Kidney (tissue), 14 donors: ENCODE data around the gene BRINP3. TPM values are rescaled to one million over a fixed set of nuclear protein-coding genes. Genes with fewer than 3 reads are reported as not detected.

Experiments used
- DNase-seq, 5 donors: peaks; one replicate each; pipeline ENCODE4 v3.0.0-alpha.2; 2013 to 2020
- FAIRE-seq: peaks from 2 replicates; lab custom pipeline; 2012; peaks lifted over from hg19 to GRCh38; lab: Jason Lieb, UNC
- H3K27ac ChIP-seq, 2 donors: one replicate each; pipeline ENCODE4 v1.7.0; 2013; ENCODE audit warnings: low read depth in 2 of 2, low read length in 2 of 2, inconsistent platforms in 1 of 2
- H3K27me3 ChIP-seq: one replicate; pipeline ENCODE4 v1.7.1; 2013; ENCODE audit warnings: low read length, inconsistent platforms; ENCODE audit not compliant: control insufficient read depth, insufficient read depth
- H3K36me3 ChIP-seq, 3 donors: one replicate each; pipeline versions ENCODE4 v1.7.0 to v1.7.1; 2013; ENCODE audit warnings: low read length in 3 of 3, control low read depth in 1 of 3, inconsistent platforms in 1 of 3; ENCODE audit not compliant: insufficient read depth in 3 of 3, control insufficient read depth in 2 of 3
- H3K4me1 ChIP-seq, 3 donors: one replicate each; pipeline versions ENCODE4 v1.7.0 to v1.7.1; 2013; ENCODE audit warnings: low read length in 3 of 3, inconsistent platforms in 1 of 3, low read depth in 1 of 3; ENCODE audit not compliant: control insufficient read depth in 2 of 3, insufficient read depth in 2 of 3
- H3K4me3 ChIP-seq, 3 donors: one replicate each; pipeline versions ENCODE4 v1.7.0 to v1.8.1; 2013; ENCODE audit warnings: low read length in 3 of 3, control low read depth in 1 of 3, inconsistent platforms in 1 of 3
- H3K9ac ChIP-seq, 3 donors: one replicate each; pipeline versions ENCODE4 v1.7.0 to v1.7.1; 2013; ENCODE audit warnings: low read length in 3 of 3, control low read depth in 1 of 3, inconsistent platforms in 1 of 3
- H3K9me3 ChIP-seq, 3 donors: one replicate each; pipeline versions ENCODE4 v1.7.0 to v1.7.1; 2013; ENCODE audit warnings: low read length in 3 of 3, control low read depth in 1 of 3, inconsistent platforms in 1 of 3; ENCODE audit not compliant: control insufficient read depth in 2 of 3, insufficient read depth in 1 of 3
- intact Hi-C: fragments of 100-400 bp; cut with DNase I; formaldehyde crosslinking; loops from one replicate; pipeline ENCODE4 v1.11.1; 2022
- polyA plus RNA-seq: library from polyadenylated mRNA; stranded (reverse); fragments of 350-450 nt; fragmentation: Illumina TruSeq; extraction: RNeasy Lipid Tissue Mini Kit (QIAGEN cat#74804); gene quantifications from one replicate; pipeline ENCODE4 v1.2.3, GENCODE V29; 2014; ENCODE audit warnings: low read depth, low replicate concordance; ENCODE audit not compliant: insufficient read depth
- total RNA-seq: library from RNA; stranded (reverse); fragmentation: NEBNext Ultra II Directional; extraction: Animal tissue kit (Norgen Biotek cat#: 25700); gene quantifications from one replicate; pipeline ENCODE4 v1.2.1, GENCODE V29; 2021
- TF ChIP-seq, protein P1 (sequence below): IDR thresholded peaks from 3 replicates; pipeline ENCODE4 v1.5.1; 2012; ENCODE audit warnings: mild to moderate bottlenecking, moderate library complexity, borderline replicate concordance; ENCODE audit not compliant: insufficient read depth; ENCODE audit errors: extremely low read depth
- donor health status: control.
- donor health status: control.
- donor health status: control.
- donor health status: control.
- donor health status: control.
- donor health status: DM: yes; HTN: yes; CAD: no.
- donor health status: Normal renal cell carcinoma (clear cell type).

BRINP3 gene
- total and polyA plus RNA-seq, 2 donors from 2014 or later, result 1.4 to 1.8 TPM

DNA sequence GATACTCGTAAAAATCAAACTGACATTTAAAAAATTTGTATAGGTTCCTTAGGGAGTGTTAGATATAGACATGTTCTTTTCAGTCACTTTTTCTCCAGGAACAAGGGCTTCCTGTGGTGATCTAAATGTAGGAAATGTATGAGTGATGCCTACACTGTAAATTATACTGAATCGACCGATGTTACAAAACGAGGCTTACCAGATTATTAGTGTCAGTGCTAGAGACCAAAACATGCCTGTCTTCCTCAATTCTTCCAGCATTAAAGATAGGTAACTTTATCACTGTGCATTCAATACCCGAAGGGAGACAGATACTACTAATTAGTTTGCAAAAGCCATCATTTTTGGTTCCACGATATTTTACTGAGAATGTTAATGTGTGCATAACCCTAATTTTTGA, 86.1 kb downstream of the BRINP3 start:
- Histone ChIP-seq H3K9me3 (no peaks in the 10 kb centered on the region), H3K36me3 (no peaks in the 10 kb centered on the region), H3K4me3 (no peak overlapping the region), H3K27ac (no peak overlapping the region), H3K9ac (no peak overlapping the region), H3K4me1 (no peaks in the 10 kb centered on the region), H3K27me3 (no peaks in the 10 kb centered on the region)
- FAIRE-seq (no peak), DNase-seq (no peak)
- intact Hi-C loops, result no loop called here
- TF ChIP-seq, protein P1, sequence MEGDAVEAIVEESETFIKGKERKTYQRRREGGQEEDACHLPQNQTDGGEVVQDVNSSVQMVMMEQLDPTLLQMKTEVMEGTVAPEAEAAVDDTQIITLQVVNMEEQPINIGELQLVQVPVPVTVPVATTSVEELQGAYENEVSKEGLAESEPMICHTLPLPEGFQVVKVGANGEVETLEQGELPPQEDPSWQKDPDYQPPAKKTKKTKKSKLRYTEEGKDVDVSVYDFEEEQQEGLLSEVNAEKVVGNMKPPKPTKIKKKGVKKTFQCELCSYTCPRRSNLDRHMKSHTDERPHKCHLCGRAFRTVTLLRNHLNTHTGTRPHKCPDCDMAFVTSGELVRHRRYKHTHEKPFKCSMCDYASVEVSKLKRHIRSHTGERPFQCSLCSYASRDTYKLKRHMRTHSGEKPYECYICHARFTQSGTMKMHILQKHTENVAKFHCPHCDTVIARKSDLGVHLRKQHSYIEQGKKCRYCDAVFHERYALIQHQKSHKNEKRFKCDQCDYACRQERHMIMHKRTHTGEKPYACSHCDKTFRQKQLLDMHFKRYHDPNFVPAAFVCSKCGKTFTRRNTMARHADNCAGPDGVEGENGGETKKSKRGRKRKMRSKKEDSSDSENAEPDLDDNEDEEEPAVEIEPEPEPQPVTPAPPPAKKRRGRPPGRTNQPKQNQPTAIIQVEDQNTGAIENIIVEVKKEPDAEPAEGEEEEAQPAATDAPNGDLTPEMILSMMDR, result no peak

DNA sequence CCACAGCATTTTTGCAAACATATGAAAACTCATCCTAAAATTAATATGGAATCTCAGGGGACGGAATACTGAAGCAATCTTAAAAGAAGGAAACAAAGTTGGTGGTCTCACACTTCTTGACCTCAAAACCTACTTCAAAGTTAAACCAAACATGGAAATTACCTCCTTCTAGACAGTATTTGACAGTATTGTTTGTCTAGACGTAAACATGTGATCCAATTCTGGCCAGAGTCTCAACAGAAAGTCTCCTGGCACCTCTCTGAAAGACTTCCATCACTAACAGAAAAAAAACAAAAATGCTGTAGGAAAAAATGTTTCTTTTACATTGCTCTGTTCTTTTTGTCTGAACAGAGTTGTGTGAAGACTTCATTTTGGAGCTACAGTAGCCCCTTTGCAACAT, 99.7 kb downstream of the BRINP3 start:
- no peak for FAIRE-seq
- TF ChIP-seq, protein P1, result no peak

DNA sequence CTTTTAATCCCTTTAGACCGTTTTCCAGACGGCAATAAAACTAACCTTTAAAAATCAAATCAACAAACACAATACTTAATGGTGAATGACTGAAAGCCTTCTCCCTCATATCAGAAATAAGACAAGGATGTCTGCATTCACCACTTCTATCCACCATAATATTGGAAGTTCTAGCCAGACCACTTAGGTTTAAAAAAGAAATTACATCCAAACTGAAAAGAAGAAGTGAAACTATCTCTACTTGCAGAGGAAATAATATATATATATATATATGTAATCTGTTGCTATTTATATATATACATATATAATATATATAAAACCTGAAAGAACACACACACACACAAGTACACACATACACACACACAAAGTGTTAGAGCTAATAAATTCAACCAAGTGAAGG, 100.4 kb downstream of the BRINP3 start:
- no peak overlapping the region for H3K4me3 ChIP-seq
- FAIRE-seq, result no peak
- no peak for DNase-seq

More for the DNA sequence above, 99.7 kb downstream of the BRINP3 start:
- H3K4me3 ChIP-seq, result no peak overlapping the region
- no peak overlapping the region for H3K27ac ChIP-seq
- H3K27me3 ChIP-seq, result no peaks in the 10 kb centered on the region
- DNase-seq, result no peak
- H3K9ac ChIP-seq, result no peak overlapping the region
- intact Hi-C loops, result no loop called here
- H3K9me3 ChIP-seq, result no peaks in the 10 kb centered on the region
- no peaks in the 10 kb centered on the region for H3K36me3 ChIP-seq
- no peaks in the 10 kb centered on the region for H3K4me1 ChIP-seq

More for the DNA sequence above, 100.4 kb downstream of the BRINP3 start:
- TF ChIP-seq, protein P1, result no peak
- Histone ChIP-seq H3K36me3 (no peaks in the 10 kb centered on the region), H3K4me1 (no peaks in the 10 kb centered on the region), H3K9me3 (no peaks in the 10 kb centered on the region), H3K27ac (no peak overlapping the region), H3K9ac (no peak overlapping the region), H3K27me3 (no peaks in the 10 kb centered on the region)
- intact Hi-C loops, result no loop called here
